Glutamatergic neuron (in vitro differentiated cells): Measurements from ENCODE around the gene UBE4B. TPM values are rescaled to one million over a fixed set of nuclear protein-coding genes. Genes with fewer than 3 reads are reported as not detected.
A peak's percentile ranks its signal among the peaks of the same experiment; 100 is the strongest.

Experiments
- DNase-seq: peaks from one replicate; pipeline ENCODE4 v3.0.0; 2022
- H3K27ac Mint-ChIP-seq: one replicate; pipeline ENCODE4 v1.8.0; 2020; ENCODE audit warnings: mild to moderate bottlenecking, mixed read lengths, inconsistent platforms; ENCODE audit not compliant: unreplicated experiment
- H3K27me3 Mint-ChIP-seq: one replicate; pipeline ENCODE4 v1.8.0; 2020; ENCODE audit warnings: mild to moderate bottlenecking, moderate library complexity, mixed read lengths, inconsistent platforms; ENCODE audit not compliant: unreplicated experiment
- H3K36me3 Mint-ChIP-seq: one replicate; pipeline ENCODE4 v1.8.0; 2020; ENCODE audit warnings: mild to moderate bottlenecking, mixed read lengths, inconsistent platforms; ENCODE audit not compliant: unreplicated experiment
- H3K4me1 Mint-ChIP-seq: one replicate; pipeline ENCODE4 v1.8.0; 2020; ENCODE audit warnings: mild to moderate bottlenecking, low read depth, mixed read lengths, inconsistent platforms; ENCODE audit not compliant: unreplicated experiment
- H3K4me3 Mint-ChIP-seq: one replicate; pipeline ENCODE4 v1.8.0; 2020; ENCODE audit warnings: mild to moderate bottlenecking, mixed read lengths, inconsistent platforms; ENCODE audit not compliant: unreplicated experiment
- H3K9me3 Mint-ChIP-seq: one replicate; pipeline ENCODE4 v1.8.0; 2020; ENCODE audit warnings: mild to moderate bottlenecking, moderate library complexity, mixed read lengths, inconsistent platforms; ENCODE audit not compliant: unreplicated experiment
- total RNA-seq: library from RNA; stranded (reverse); fragmentation: NEBNext Ultra II Directional; extraction: Animal tissue kit (Norgen Biotek cat#: 25700); gene quantifications from one replicate; pipeline ENCODE4 v1.2.1, GENCODE V29; 2021; ENCODE audit not compliant: unreplicated experiment
- TF ChIP-seq, protein P1 (sequence below): fragments of 200-600 bp; sonication (generic); IDR thresholded peaks from one replicate; pipeline ENCODE4 v1.5.0; 2021; ENCODE audit not compliant: partially characterized antibody, unreplicated experiment

The UBE4B gene
- total RNA-seq, 1 donor from 2014 or later = 94.1 TPM

DNA sequence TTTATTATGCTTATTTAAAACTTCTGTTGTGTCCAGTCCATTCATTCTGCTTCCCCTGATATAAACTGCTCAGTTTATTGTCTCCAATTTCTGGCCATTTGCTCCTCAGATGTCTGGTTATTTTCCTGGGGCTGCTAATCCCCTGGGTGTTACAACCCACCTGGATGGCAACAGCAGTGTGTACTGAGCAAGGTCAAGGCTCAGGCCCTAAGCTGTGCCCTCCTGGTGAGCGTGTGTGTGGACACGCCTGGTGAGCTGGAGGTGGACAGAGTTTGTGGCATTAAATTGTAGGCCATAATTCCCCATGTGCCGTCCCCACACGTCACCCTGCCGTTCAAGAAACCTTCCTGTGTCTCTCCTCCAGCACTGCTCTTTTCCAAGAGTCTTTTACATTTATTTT lies 159.5 kb downstream of the UBE4B start:
- TF ChIP-seq, protein P1, sequence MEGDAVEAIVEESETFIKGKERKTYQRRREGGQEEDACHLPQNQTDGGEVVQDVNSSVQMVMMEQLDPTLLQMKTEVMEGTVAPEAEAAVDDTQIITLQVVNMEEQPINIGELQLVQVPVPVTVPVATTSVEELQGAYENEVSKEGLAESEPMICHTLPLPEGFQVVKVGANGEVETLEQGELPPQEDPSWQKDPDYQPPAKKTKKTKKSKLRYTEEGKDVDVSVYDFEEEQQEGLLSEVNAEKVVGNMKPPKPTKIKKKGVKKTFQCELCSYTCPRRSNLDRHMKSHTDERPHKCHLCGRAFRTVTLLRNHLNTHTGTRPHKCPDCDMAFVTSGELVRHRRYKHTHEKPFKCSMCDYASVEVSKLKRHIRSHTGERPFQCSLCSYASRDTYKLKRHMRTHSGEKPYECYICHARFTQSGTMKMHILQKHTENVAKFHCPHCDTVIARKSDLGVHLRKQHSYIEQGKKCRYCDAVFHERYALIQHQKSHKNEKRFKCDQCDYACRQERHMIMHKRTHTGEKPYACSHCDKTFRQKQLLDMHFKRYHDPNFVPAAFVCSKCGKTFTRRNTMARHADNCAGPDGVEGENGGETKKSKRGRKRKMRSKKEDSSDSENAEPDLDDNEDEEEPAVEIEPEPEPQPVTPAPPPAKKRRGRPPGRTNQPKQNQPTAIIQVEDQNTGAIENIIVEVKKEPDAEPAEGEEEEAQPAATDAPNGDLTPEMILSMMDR = no peak
- H3K4me1 Mint-ChIP-seq = peaks cover 12% of the 10 kb centered on the region
- peaks cover 3% of the 10 kb centered on the region for H3K9me3 Mint-ChIP-seq
- no peak overlapping the region for H3K27ac Mint-ChIP-seq
- H3K4me3 Mint-ChIP-seq = no peak overlapping the region
- H3K36me3 Mint-ChIP-seq = peaks cover 5% of the 10 kb centered on the region
- no peak for DNase-seq
- peaks cover 3% of the 10 kb centered on the region for H3K27me3 Mint-ChIP-seq

DNA sequence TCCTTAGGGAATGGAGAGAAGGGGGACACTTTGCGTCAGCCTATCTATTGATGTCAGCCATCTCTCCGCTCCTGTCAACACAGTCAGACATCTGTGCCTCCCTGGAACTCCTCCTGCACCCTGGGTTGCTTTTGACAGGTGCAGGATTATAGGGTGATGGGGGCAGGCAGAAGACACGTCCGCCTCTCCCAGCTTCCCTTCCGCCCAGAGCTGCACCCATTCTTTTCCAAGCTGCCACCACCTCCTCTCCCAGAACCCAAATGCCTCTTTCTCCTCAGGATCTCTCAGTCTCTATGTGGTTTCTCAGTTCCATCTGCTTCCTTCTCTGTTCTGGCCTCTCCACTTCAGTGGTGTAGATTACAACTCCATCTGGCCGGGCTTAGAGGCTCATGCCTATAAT lies 160.5 kb downstream of the UBE4B start:
- no peak overlapping the region for H3K4me3 Mint-ChIP-seq
- DNase-seq = no peak
- TF ChIP-seq, protein P1 = no peak
- H3K27me3 Mint-ChIP-seq = peaks cover 3% of the 10 kb centered on the region
- H3K27ac Mint-ChIP-seq = peak overlapping the region; percentile 89
- H3K36me3 Mint-ChIP-seq = peaks cover 5% of the 10 kb centered on the region
- peaks cover 16% of the 10 kb centered on the region for H3K4me1 Mint-ChIP-seq
- H3K9me3 Mint-ChIP-seq = peaks cover 4% of the 10 kb centered on the region

DNA sequence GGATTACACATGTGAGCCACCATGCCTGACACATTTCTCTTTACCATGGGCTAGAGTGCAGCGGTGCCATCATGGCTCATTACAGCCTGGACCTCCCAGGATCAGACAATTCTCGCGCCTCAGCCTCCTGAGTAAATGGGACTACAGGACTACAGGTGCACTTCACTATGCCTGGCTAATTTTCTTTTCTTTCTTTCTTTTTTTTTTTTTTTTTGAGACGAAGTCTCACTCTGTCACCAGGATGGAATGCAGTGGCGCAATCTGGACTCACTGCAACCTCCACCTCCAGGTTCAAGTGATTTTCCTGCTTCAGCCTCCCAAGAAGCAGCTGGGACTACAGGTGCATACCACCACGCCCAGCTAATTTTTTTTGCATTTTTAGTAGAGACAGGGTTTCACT lies 162.8 kb downstream of the UBE4B start:
- peaks cover 19% of the 10 kb centered on the region for H3K4me1 Mint-ChIP-seq
- H3K9me3 Mint-ChIP-seq = peaks cover 3% of the 10 kb centered on the region
- peaks cover 3% of the 10 kb centered on the region for H3K27me3 Mint-ChIP-seq
- DNase-seq = no peak
- H3K27ac Mint-ChIP-seq = no peak overlapping the region
- H3K36me3 Mint-ChIP-seq = no peaks in the 10 kb centered on the region
- no peak overlapping the region for H3K4me3 Mint-ChIP-seq
- TF ChIP-seq, protein P1 = no peak

DNA sequence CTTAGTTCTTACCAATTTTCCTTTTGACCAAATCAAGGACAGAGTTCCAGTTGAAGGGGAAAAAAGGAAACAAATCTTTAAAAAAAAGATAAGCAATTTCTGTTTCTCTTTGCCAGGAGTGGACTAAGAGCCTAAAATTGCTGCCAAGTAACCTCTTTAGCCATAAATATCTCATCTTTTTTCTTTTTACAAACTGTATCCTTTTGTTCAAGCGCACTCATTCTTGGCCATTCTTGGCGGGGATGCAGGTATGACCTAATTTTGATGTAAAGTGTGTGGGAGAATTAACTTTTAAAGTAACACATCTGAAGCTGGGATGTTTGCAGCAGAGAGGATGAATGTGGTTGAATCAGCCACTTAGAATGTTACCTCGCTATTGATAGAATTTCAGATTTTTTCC lies 164.2 kb downstream of the UBE4B start:
- TF ChIP-seq, protein P1 = no peak
- DNase-seq = no peak
- no peak overlapping the region for H3K4me3 Mint-ChIP-seq
- H3K27ac Mint-ChIP-seq = no peak overlapping the region
- H3K9me3 Mint-ChIP-seq = peaks cover 3% of the 10 kb centered on the region
- H3K27me3 Mint-ChIP-seq = peaks cover 3% of the 10 kb centered on the region
- H3K4me1 Mint-ChIP-seq = peaks cover 19% of the 10 kb centered on the region
- H3K36me3 Mint-ChIP-seq = no peaks in the 10 kb centered on the region

DNA sequence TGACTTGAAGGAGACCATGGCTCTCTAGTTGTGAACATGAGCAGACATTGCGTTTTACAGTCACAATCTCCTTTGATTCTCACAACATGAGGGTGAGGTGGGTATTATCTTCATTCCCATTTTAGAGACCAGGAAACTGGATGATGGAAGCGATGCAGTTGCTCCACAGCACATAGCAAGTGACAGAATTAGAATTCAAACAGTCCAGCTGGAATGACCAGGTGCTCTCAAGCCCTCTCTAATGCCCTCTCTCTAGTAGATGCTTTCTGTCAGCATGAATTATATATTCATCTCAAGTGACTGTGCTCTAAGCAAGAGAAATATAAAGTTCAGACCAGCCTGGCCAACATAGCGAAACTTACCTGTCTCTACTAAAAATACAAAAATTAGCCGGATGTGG lies 167.9 kb downstream of the UBE4B start:
- no peak for DNase-seq
- Mint-ChIP-seq H3K27me3 (no peaks in the 10 kb centered on the region), H3K4me3 (no peak overlapping the region), H3K36me3 (no peaks in the 10 kb centered on the region), H3K9me3 (peaks cover 3% of the 10 kb centered on the region), H3K4me1 (peaks cover 6% of the 10 kb centered on the region), H3K27ac (no peak overlapping the region)
- TF ChIP-seq, protein P1 = no peak
